K562 (cell line): Measurements from ENCODE around the gene CNTF.

Experiments
- MCM2 ChIP-seq: fragments of 450-650 bp; IDR thresholded peaks from 2 replicates; pipeline ENCODE4 v1.6.1; 2017; ENCODE audit warnings: low read depth, mild to moderate bottlenecking
- RAD21 ChIP-seq, 2 experiments: fragments of 250-450 bp in 1 of 2; fragments of 450-650 bp in 1 of 2; sonication (Bioruptor Pico) in 1 of 2; formaldehyde crosslinking in 1 of 2; IDR thresholded peaks in 1 of 2; conservative IDR thresholded peaks in 1 of 2; 2 replicates each; pipeline versions ENCODE4 v1.4.0 to v1.8.0; 2020 to 2022; ENCODE audit warnings: mild to moderate bottlenecking in 2 of 2, moderate library complexity in 1 of 2
- TAF9B ChIP-seq: fragments of 450-650 bp; IDR thresholded peaks from 2 replicates; pipeline ENCODE4 v1.6.1; 2018; ENCODE audit warnings: mild to moderate bottlenecking; ENCODE audit not compliant: partially characterized antibody

GRCh38 chr11:58578635-58579191 is 43.8 kb upstream of the CNTF start, which contains the start of gene ZFP91:
- no peak for TF ChIP-seq MCM2
- no peak for TF ChIP-seq RAD21 (CRISPR knock-in tag; conservative IDR thresholded peaks at IDR 0.05 in 1 of 2, IDR thresholded peaks at IDR 0.05 in 1 of 2)
- TF ChIP-seq TAF9B = peak; percentile 66
